HK-2 (cell line): ENCODE data around the gene CLHC1.
"Not testable (repeated sequence)": the region's sequence is repeated elsewhere in the genome, so short reads cannot be mapped to it uniquely, and the experiment has no call there.

Experiments
- DNase-seq: peaks from one replicate; pipeline ENCODE4 v3.0.0-alpha.2; 2018; ENCODE audit not compliant: unreplicated experiment

Gene CLHC1

GRCh38 chr2:55136138-55136541 is 96.0 kb downstream of the CLHC1 start:
- DNase-seq = no peak

GRCh38 chr2:55135491-55135890 is 96.6 kb downstream of the CLHC1 start:
- DNase-seq = no peak

GRCh38 chr2:55134316-55134706 is 97.8 kb downstream of the CLHC1 start:
- DNase-seq = no peak

GRCh38 chr2:55133467-55134315 is 98.4 kb downstream of the CLHC1 start:
- no peak for DNase-seq

GRCh38 chr2:55130849-55131248 is 101.2 kb downstream of the CLHC1 start:
- DNase-seq = no peak

GRCh38 chr2:55126643-55127042 is 105.5 kb downstream of the CLHC1 start:
- not testable (repeated sequence) for DNase-seq
